ENCODE data around the gene NUDT8. TPM values are rescaled to one million over a fixed set of nuclear protein-coding genes. Genes with fewer than 3 reads are reported as not detected.

The NUDT8 gene, protein sequence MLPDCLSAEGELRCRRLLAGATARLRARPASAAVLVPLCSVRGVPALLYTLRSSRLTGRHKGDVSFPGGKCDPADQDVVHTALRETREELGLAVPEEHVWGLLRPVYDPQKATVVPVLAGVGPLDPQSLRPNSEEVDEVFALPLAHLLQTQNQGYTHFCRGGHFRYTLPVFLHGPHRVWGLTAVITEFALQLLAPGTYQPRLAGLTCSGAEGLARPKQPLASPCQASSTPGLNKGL
- total RNA-seq, result 10 to 100 TPM; 16.7 to 67.7 (median 51.1) TPM

DNA sequence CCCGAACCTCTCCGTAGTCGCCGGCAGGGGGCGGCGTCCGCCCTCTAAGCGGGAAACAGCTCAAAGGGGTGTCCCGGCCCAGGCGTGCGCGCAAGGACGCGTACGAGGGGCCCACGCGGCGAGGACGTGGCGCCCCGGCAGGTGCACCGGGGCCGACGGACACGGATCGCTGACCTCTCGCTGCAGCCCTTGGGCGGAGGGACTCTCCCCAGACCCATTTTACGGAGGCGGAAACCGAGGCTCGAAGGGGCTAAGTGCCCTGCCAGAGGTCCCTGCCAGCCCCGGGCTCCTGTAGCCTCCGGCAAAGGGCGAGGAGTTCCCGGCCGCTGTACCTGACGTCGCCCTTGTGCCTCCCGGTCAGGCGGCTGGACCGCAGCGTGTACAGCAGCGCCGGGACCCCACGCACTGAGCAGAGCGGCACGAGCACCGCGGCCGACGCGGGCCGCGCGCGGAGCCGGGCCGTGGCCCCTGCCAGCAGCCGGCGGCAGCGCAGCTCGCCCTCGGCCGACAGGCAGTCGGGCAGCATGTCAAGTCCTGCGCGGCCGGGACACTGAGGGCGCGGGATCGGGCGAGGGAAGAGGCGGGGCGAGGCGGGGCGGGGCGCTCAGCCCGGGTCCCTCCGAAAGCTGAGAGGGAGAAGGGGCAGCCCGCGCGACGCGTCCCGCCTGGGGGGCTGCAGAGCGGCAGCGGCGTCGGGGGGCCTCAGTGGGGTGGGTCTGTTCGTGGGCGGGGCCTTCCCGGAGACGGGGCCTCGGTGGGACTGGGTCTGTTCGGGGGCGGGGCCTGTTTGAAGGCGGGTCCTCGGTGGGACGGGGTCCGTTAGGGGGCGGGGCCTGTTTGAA, at the start of gene NUDT8:
Gene NUDT8, minus strand, starts transcription at position 552 of the 842 bp plus-strand sequence. Its CDS starts 26 bp downstream, at position 526.
- H3K27ac ChIP-seq, result peak within 1 kb of the TSS; percentile 85 to 91 (median 89)
- H3K27me3 ChIP-seq, result no peaks in the 10 kb centered on the region
- H3K9me3 ChIP-seq, result no peaks in the 10 kb centered on the region
- TF ChIP-seq, protein P1, sequence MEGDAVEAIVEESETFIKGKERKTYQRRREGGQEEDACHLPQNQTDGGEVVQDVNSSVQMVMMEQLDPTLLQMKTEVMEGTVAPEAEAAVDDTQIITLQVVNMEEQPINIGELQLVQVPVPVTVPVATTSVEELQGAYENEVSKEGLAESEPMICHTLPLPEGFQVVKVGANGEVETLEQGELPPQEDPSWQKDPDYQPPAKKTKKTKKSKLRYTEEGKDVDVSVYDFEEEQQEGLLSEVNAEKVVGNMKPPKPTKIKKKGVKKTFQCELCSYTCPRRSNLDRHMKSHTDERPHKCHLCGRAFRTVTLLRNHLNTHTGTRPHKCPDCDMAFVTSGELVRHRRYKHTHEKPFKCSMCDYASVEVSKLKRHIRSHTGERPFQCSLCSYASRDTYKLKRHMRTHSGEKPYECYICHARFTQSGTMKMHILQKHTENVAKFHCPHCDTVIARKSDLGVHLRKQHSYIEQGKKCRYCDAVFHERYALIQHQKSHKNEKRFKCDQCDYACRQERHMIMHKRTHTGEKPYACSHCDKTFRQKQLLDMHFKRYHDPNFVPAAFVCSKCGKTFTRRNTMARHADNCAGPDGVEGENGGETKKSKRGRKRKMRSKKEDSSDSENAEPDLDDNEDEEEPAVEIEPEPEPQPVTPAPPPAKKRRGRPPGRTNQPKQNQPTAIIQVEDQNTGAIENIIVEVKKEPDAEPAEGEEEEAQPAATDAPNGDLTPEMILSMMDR (IDR thresholded peaks at IDR 0.05), result peak; percentile 39 to 77 (median 60)
- TF ChIP-seq POLR2A (IDR thresholded peaks at IDR 0.05), result peak; percentile 75 to 87
- H3K36me3 ChIP-seq, result no peaks in the 10 kb centered on the region
- peak; percentile 75 to 77 for DNase-seq
- peak within 1 kb of the TSS; percentile 34 to 55 (median 53) for H3K4me3 ChIP-seq (replicated peaks in 1 of 3)
- 1 to 2% methylated on average over 23 to 41 of the region's 102 CpGs for WGBS, 2 donors
- intact Hi-C loops (cut with DNase I), result loop anchor here (10.0 kb wide), 1 partner anchor 175 kb away; no protein-coding TSS in a partner anchor
- H3K4me1 ChIP-seq, result peaks cover 5 to 28% of the 10 kb centered on the region in 2 donors

DNA sequence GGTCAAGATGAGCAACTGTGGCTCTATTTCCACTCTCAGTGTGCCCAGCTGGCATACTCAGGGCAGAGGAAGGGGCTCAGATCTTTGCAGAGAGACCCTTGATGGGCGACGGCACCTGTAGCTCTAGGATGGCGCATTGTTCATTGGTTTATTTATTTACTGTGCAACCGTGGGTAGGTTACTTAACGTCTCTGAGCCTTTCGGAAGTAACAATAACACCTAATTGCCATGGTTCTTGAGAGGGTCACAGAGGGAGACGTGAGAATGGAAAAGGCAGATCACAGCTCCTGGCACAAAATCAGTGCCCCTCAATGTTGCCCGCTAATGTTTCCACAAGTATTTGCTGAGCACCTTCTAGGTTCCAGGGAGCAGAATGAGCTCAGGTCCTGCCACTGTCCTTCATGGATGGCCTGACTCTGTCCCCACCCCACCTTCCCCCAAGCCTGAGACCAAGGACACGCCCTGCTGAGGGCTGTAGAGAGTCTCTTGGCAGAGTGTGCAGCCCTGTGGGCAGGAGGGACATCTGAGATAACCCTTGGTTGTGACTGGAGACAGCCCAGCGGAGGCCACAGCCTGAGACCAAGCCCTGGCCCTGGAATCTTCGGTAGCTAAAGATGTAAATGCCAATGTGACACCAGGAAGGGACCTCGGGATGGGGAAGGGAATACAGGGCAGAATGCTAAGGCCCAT, 45.5 kb upstream of the NUDT8 start:
- Histone ChIP-seq H3K4me3 (replicated peaks in 1 of 3) (no peak overlapping the region), H3K36me3 (no peaks in the 10 kb centered on the region), H3K27me3 (no peaks in the 10 kb centered on the region), H3K9me3 (no peaks in the 10 kb centered on the region), H3K27ac (no peak overlapping the region), H3K4me1 (no peaks in the 10 kb centered on the region)
- intact Hi-C loops (cut with DNase I), result no loop called here
- WGBS, 2 donors, result 83 to 87% methylated on average over 11 to 12 of the region's 12 CpGs
- TF ChIP-seq POLR2A (IDR thresholded peaks at IDR 0.05), result no peak
- TF ChIP-seq, protein P1 (IDR thresholded peaks at IDR 0.05), result no peak
- DNase-seq, result no peak

DNA sequence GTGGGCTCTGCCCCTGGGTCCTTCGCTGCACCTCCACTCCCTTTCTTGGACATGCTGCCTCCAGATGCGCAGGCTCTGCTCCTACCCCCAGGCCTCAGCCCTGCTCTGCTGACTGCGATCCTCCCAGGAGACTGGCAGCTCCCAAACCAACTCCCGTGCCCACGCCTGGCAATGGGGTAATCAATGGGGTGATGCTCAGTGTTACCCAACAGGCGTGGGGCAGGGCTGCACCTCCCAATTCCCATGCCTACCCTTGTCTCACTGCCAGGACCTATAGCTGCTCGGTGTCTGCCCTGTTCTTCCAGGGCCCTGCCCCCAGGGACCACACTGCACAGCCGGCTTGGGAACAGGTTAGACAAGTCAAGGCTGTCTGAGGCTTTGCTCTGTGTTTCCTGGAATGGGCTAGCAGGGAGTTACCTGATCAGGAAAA, 44.7 kb upstream of the NUDT8 start, which contains the start of gene ALDH3B2:
Gene ALDH3B2, minus strand, starts transcription at position 182 of the 430 bp plus-strand sequence. CDS start 7,688 bp downstream, outside the sequence.
- no peak for TF ChIP-seq POLR2A (IDR thresholded peaks at IDR 0.05)
- TF ChIP-seq, protein P1 (IDR thresholded peaks at IDR 0.05), result no peak
- H3K4me1 ChIP-seq, result no peaks in the 10 kb centered on the region
- 40 to 60% methylated on average over 3 to 8 of the region's 8 CpGs for WGBS, 2 donors
- H3K9me3 ChIP-seq, result no peaks in the 10 kb centered on the region
- no peaks in the 10 kb centered on the region for H3K27me3 ChIP-seq
- no peak within 1 kb of the TSS for H3K4me3 ChIP-seq (replicated peaks in 1 of 3)
- H3K27ac ChIP-seq, result no peak within 1 kb of the TSS
- DNase-seq, result no peak
- H3K36me3 ChIP-seq, result no peaks in the 10 kb centered on the region
- intact Hi-C loops (cut with DNase I), result no loop called here

DNA sequence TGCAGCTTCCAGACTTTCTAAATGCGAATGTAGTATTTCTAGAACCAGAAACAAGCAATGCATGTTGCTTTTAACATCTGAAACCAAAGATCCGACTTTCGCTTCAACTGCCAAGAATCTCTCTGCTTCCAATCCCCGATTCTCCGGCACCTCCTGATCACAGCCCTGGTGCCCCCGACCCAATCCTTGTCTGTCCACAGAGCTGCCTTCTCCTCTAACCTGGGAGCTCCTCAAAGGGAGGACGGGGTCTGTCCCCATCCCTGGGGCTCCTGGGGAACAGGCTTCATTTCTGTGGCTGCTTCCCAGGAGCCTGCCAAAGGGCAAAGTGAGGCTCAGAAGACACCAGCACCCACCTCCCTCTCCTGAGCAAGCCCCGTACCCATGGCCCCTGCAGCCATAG, 44.2 kb upstream of the NUDT8 start:
- no peak for TF ChIP-seq POLR2A (IDR thresholded peaks at IDR 0.05)
- TF ChIP-seq, protein P1 (IDR thresholded peaks at IDR 0.05), result no peak
- 60 to 72% methylated on average over 7 to 8 of the region's 8 CpGs for WGBS, 2 donors
- H3K27ac ChIP-seq, result no peak overlapping the region
- no peak overlapping the region for H3K4me3 ChIP-seq (replicated peaks in 1 of 3)
- no peaks in the 10 kb centered on the region for H3K27me3 ChIP-seq
- no peak for DNase-seq
- no peaks in the 10 kb centered on the region for H3K4me1 ChIP-seq
- H3K9me3 ChIP-seq, result no peaks in the 10 kb centered on the region
- H3K36me3 ChIP-seq, result no peaks in the 10 kb centered on the region
- intact Hi-C loops (cut with DNase I), result no loop called here

Measured in thyroid gland (tissue), 4 donors.